ENCODE data around the gene LBP.
"Not testable (repeated sequence)": the region's sequence is repeated elsewhere in the genome, so short reads cannot be mapped to it uniquely, and the experiment has no call there.

The LBP gene

GRCh38 chr20:38321959-38322598, 24.2 kb upstream of the LBP start:
- no peak for DNase-seq

DNA sequence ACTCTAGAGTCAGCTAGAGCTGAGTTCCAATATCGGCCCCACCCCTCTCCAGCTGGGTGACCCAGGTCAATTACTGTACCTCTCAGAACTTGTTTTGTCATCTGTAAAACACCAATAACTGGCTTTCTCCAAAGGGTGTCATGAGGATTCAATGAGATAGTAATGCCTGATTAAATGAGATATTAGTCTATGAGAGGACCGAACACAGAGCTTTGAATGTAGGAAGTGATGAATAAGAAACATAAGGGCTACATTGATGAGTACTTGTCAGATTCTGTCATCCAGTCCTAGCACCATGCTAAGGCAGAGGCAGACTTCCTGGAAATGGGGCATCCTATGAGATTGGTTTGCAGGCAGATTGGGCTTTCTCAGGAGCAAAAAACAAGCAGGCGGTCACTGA, 22.1 kb upstream of the LBP start:
- DNase-seq, result no peak

- DNase-seq, result no peak
Measured at GRCh38 chr20:38325167-38325566, 21.1 kb upstream of the LBP start.

DNA sequence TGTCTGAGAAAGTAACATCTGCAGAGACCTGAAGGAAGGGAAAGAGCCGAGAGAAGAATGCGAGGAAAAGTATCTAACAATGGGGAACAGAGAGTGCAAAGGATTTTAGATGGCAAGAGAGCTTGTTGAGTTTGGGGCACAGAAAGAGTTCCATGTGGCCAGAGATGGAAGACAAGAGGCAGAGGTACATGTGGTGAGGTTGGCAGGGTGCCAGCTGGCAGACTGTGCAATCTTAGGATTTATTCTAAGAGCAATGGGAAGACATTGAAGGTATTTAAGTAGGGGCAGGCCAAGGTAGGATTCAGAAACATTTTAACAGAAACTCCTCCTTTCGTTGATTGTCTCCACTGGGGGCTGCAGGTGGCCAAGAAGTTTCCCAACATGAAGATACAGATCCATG, 20.4 kb upstream of the LBP start:
- DNase-seq, result no peak

DNA sequence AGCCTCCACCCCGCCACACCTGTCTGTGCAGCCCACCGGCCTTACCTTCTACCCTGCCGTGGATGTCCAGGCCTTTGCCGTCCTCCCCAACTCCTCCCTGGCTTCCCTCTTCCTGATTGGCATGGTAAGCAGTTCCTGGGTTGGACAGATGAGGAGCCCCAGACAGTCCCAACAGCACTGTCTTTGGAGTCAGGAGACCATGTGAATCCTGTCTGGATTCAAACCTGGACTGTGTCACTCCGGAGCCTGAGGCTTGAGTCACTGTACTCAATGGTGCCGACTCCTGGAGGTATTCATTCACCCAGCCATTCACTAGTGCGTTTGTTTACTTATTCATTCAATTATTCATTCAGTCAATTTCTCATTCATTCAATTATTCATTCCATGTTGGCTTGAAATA, 20.0 kb upstream of the LBP start:
- DNase-seq, result no peak

DNA sequence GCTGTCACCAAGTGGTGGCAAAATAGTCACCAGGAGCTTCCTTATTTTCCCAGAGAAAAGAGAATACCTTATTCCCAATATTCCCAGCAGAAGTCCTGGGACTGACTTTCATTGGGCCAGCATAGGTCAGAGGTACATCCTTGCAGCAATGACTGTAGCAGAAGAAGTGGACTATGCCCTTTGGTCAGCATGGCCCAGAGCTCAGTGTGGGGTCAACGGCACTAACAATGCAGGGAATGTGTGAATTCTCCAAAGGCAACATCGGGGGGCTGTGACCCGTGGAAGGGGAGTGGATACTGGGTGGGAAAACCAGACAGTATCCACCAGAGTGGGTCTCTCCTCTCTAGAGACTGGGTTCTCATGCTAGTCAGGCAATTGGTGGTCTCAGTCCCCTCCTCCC, 15.6 kb upstream of the LBP start:
- no peak for DNase-seq

GRCh38 chr20:38331245-38331644, 15.0 kb upstream of the LBP start:
- no peak for DNase-seq

DNA sequence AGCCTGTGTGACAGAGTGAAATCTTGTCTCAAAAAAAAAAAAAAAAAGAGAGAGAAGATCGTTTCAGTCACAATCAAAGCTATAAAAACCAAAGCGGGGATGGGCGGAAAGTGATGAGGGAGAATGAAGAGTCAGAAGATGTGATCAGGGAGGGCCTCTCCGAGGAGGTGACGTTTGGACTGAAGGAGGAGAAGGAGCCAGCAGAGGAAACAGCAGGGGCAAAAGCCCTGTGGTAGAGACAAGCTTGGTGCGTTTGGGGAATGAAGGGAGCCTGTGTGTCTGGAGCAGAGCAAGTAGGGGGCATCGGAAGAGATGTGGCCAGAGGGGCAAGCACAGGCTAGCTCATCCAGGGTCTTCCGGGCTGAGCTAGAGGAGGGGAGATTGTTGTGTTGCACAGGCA, 14.5 kb upstream of the LBP start:
- no peak for DNase-seq

- no peak for DNase-seq
Measured at GRCh38 chr20:38334016-38334415, 12.3 kb upstream of the LBP start.

- no peak for DNase-seq
Measured at GRCh38 chr20:38336726-38337125, 9.6 kb upstream of the LBP start.

- DNase-seq, result no peak
Measured at GRCh38 chr20:38337561-38338140, 8.6 kb upstream of the LBP start.

DNA sequence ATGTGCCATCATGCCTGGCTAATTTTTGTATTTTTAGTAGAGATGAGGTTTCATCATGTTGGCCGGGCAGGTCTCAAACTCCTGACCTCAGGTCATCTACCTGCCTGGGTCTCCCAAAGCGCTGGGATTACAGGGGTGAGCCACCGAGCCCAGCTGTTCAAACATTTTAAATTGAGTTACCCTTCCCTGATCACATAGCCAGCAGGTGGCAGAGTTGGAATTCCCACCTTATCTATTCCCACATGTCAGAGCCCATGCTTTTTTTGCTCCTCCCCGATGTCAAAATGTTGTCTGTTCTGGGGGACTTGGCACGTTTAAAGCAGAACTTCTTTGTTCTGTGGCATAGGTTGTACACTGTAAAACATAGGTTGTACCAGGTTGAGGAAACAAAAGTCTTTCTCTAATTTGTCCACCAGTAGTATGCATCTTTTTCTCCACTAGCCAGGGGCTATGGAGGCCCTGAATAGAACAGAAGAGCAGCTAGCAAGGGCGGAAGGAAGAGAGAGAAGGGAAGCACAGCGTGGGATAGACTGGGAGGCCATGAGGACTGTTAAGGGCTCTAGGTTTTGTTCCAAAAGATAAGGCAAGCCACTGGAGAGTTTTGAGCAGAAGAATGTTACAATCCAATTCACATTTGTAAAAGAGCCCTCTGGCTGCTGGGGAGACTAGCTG, 7.3 kb upstream of the LBP start:
- no peak for DNase-seq

- DNase-seq, result not testable (repeated sequence)
Measured at GRCh38 chr20:38339521-38339896, 6.8 kb upstream of the LBP start.

DNA sequence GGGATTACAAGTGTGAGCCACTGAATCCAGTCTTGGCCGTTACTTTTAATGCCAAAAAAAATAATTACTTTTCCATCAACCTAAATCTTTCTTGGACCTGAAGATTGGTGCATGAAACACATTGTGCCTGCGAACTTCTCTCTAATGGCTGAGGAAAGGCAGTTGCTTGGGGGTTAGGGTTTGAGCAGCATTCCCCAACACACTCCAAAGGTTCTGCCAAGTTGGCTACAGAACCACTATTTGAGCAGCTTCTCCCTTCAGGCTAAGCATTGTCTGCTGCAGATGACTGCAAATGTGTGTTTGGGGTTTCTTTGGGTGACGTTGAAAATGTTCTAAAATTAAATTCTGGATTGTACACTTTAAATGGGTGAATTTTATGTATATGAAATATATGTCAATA, 6.3 kb upstream of the LBP start:
- no peak for DNase-seq

DNA sequence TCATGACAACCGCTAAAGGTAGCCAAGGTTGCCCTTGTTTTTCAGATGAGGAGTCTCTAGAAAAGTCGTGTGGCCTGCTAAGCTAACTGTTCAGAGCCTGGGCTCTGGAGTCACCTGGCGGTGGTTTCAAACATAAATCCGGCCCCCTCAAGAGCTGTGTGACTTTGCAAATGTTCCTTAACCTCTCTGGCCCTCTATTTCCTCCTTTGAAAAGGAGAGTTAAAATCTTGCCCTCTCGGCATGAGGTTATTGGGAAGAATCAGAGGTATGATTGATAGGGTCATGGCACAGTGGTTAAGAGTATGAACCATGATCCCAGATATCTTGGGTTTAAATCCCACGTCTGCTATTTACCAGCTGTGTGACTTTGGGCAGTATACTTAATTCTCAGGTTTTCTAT, 5.6 kb upstream of the LBP start:
- DNase-seq, result no peak

DNA sequence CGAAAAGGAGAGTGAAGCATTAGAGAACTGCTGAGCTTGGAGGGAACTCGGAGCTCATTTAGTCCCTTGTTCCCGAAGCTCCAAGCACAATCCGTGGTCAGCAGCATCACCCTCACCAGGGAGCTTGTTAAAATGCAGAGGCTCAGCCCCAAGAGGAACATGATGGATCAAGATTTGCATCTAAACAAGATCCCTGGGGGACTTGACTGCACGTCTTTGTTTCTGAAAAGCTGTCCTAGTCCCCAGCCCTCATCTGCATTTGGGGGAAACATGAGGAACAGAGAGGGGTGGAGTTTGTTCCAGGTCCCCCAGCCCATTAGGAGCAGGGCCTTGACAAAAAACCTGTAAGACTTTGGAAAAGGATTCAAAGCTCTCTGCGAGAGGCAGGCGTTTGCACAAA, 4.1 kb upstream of the LBP start:
- no peak for DNase-seq

DNA sequence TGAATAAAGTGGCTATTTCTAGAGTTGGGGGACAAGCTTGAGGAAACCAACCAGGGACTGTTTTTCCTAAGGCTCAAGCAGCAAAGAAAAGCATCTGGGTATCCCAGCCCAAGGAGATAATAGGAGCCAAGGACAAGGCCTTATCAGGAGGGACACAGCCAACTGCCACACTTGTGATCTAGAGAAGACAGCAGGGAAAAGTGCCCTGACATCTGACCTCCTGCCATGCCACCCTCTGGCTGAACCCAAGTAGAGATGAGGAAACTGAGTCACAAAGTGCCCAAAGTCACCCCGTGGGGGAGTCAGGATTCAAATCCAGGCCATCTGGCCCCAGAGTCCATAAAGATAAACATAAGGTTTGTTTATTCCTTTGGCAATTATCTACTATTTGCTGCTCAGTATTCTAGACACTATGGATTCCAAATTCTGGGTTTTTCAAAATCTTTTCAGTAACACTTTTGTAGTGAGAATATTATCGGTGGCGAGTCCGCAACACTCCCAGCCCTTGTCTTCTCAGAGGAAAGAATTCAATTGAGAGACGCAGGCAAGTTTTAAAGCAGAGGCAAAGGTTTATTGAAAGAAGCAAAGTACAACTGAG, 3.5 kb upstream of the LBP start:
- DNase-seq, result no peak

- DNase-seq, result no peak
Measured at GRCh38 chr20:38343311-38344106, 2.8 kb upstream of the LBP start.

- DNase-seq, result no peak
Measured at GRCh38 chr20:38344107-38344701, 2.1 kb upstream of the LBP start.

GRCh38 chr20:38345643-38346042, 639 bp upstream of the LBP start:
- no peak for DNase-seq

DNA sequence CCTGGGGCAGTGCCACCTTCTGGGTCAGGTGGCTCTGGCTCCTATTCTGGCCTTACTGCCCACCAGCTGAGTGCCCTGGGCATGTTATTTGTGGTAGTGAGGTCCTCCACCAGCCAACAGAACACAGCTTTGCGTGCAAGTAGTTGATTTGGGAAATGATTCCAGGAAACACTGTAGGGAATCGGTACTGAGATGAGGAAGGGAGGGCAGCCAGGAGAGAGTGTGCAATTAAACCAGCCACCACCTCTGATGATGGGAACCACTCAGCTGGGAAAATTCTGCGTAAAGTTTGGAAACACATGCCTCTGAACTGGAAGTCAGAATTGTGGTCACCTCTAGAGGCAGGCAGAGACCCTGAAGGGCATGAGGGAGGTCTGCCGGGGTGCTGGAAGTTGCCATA, 459 bp downstream of the LBP start:
- DNase-seq, result no peak

GRCh38 chr20:38349856-38350255, 3.6 kb downstream of the LBP start:
- DNase-seq, result no peak

Measured in cortex of kidney (tissue), 1 donor.